HEK293 (cell line): Measurements from ENCODE around the gene CDK9.
A peak's percentile ranks its signal among the peaks of the same experiment; 100 is the strongest.

Experiments
- CTCF ChIA-PET: fragments of 350-600 bp; formaldehyde crosslinking; extraction: SDS; loops from one replicate; lab custom pipeline; 2021; ENCODE audit warnings: antibody characterized with exemption; lab: Yijun Ruan, JAX
- POLR2A ChIA-PET: fragments of 300-600 bp; formaldehyde crosslinking; extraction: SDS; loops from one replicate; lab custom pipeline; 2020; ENCODE audit warnings: antibody characterized with exemption, inconsistent platforms; lab: Yijun Ruan, JAX
- H3K27ac ChIP-seq: fragments of 200-500 bp; sonication (Bioruptor generic); 2 replicates; pipeline ENCODE4 v1.5.1; 2014; ENCODE audit warnings: low read depth, low read length, control low read depth, inconsistent platforms; ENCODE audit errors: extremely low read depth
- H3K36me3 ChIP-seq, 2 experiments: fragments of 200-500 bp in 1 of 2; sonication (Bioruptor generic) in 1 of 2; 1 replicate in 1 of 2; 2 replicates in 1 of 2; pipeline ENCODE4 v1.5.1; 2014 to 2017; ENCODE audit warnings: inconsistent platforms in 2 of 2, low read length in 2 of 2; ENCODE audit not compliant: control insufficient read depth in 2 of 2, insufficient read depth in 1 of 2
- H3K4me1 ChIP-seq: fragments of 200-500 bp; sonication (Bioruptor generic); 2 replicates; pipeline ENCODE4 v1.5.1; 2014; ENCODE audit warnings: mild to moderate bottlenecking, low read length, inconsistent platforms; ENCODE audit not compliant: control insufficient read depth, insufficient read depth
- H3K4me3 ChIP-seq: 2 replicates; pipeline ENCODE4 v1.5.1; 2011; ENCODE audit warnings: low read depth, mild to moderate bottlenecking, control low read depth, low read length, moderate library complexity
- H3K9me3 ChIP-seq: fragments of 200-500 bp; sonication (Bioruptor generic); 2 replicates; pipeline ENCODE4 v1.5.1; 2014; ENCODE audit warnings: low read depth, low read length, inconsistent platforms; ENCODE audit not compliant: control insufficient read depth, insufficient read depth
- GFI1B ChIP-seq: fragments of 450-650 bp; formaldehyde crosslinking; IDR thresholded peaks from 2 replicates; pipeline ENCODE4 v1.5.1; 2016; ENCODE audit warnings: missing biosample characterization, missing genetic modification characterization
- HOXC10 ChIP-seq: sonication (generic); formaldehyde crosslinking; IDR thresholded peaks from 2 replicates; pipeline ENCODE4 v1.8.1; 2023; ENCODE audit warnings: mild to moderate bottlenecking, missing genetic modification reagents
- HOXD13 ChIP-seq: sonication (generic); formaldehyde crosslinking; IDR thresholded peaks from 2 replicates; pipeline ENCODE4 v1.8.0; 2022; ENCODE audit warnings: missing genetic modification reagents, borderline replicate concordance
- INSM2 ChIP-seq: fragments of 450-650 bp; formaldehyde crosslinking; IDR thresholded peaks from 2 replicates; pipeline ENCODE4 v1.5.1; 2016; ENCODE audit warnings: missing biosample characterization, missing genetic modification characterization
- KLF1 ChIP-seq: fragments of 450-650 bp; formaldehyde crosslinking; IDR thresholded peaks from 2 replicates; pipeline ENCODE4 v1.5.1; 2016; ENCODE audit warnings: missing biosample characterization, missing genetic modification characterization
- KLF7 ChIP-seq: fragments of 450-650 bp; formaldehyde crosslinking; IDR thresholded peaks from 2 replicates; pipeline ENCODE4 v1.5.1; 2016; ENCODE audit warnings: missing biosample characterization, missing genetic modification characterization, borderline replicate concordance
- REPIN1 ChIP-seq: fragments of 450-650 bp; formaldehyde crosslinking; IDR thresholded peaks from 2 replicates; pipeline ENCODE4 v1.5.1; 2017; ENCODE audit warnings: missing biosample characterization, missing genetic modification characterization, low read depth
- SCRT2 ChIP-seq: fragments of 450-650 bp; formaldehyde crosslinking; IDR thresholded peaks from 2 replicates; pipeline ENCODE4 v1.5.1; 2016; ENCODE audit warnings: missing biosample characterization, missing genetic modification characterization
- ZBTB20 ChIP-seq: fragments of 450-650 bp; formaldehyde crosslinking; IDR thresholded peaks from 2 replicates; pipeline ENCODE4 v1.5.1; 2016; ENCODE audit warnings: missing biosample characterization, missing genetic modification characterization
- ZBTB44 ChIP-seq: fragments of 450-650 bp; IDR thresholded peaks from 2 replicates; pipeline ENCODE4 v1.5.1; 2018; ENCODE audit warnings: missing biosample characterization, mild to moderate bottlenecking, missing genetic modification characterization
- ZBTB6 ChIP-seq: fragments of 450-650 bp; formaldehyde crosslinking; IDR thresholded peaks from 2 replicates; pipeline ENCODE4 v1.5.1; 2017; ENCODE audit warnings: missing biosample characterization, missing genetic modification characterization
- ZFHX2 ChIP-seq: fragments of 450-650 bp; formaldehyde crosslinking; conservative IDR thresholded peaks from 2 replicates; pipeline ENCODE4 v1.5.1; 2016; ENCODE audit warnings: missing biosample characterization, missing genetic modification characterization
- ZNF133 ChIP-seq: fragments of 450-650 bp; formaldehyde crosslinking; IDR thresholded peaks from 2 replicates; pipeline ENCODE4 v1.5.1; 2016; ENCODE audit warnings: missing biosample characterization, missing genetic modification characterization
- ZNF155 ChIP-seq: fragments of 450-650 bp; formaldehyde crosslinking; IDR thresholded peaks from 2 replicates; pipeline ENCODE4 v1.5.1; 2016; ENCODE audit warnings: missing biosample characterization, missing genetic modification characterization
- ZNF248 ChIP-seq: fragments of 450-650 bp; formaldehyde crosslinking; IDR thresholded peaks from 2 replicates; pipeline ENCODE4 v1.5.1; 2017; ENCODE audit warnings: missing biosample characterization, missing genetic modification characterization
- ZNF292 ChIP-seq: fragments of 450-650 bp; formaldehyde crosslinking; IDR thresholded peaks from 2 replicates; pipeline ENCODE4 v1.5.1; 2016; ENCODE audit warnings: low read depth, missing biosample characterization, missing genetic modification characterization, borderline replicate concordance
- ZNF366 ChIP-seq: fragments of 450-650 bp; formaldehyde crosslinking; conservative IDR thresholded peaks from 2 replicates; pipeline ENCODE4 v1.5.1; 2016; ENCODE audit warnings: missing biosample characterization, missing genetic modification characterization
- ZNF514 ChIP-seq: fragments of 450-650 bp; formaldehyde crosslinking; IDR thresholded peaks from 2 replicates; pipeline ENCODE4 v1.5.1; 2016; ENCODE audit warnings: missing biosample characterization, missing genetic modification characterization
- ZNF548 ChIP-seq: fragments of 450-650 bp; formaldehyde crosslinking; IDR thresholded peaks from 2 replicates; pipeline ENCODE4 v1.5.1; 2016; ENCODE audit warnings: missing biosample characterization, missing genetic modification characterization
- ZNF621 ChIP-seq: fragments of 450-650 bp; formaldehyde crosslinking; IDR thresholded peaks from 2 replicates; pipeline ENCODE4 v1.5.1; 2017; ENCODE audit warnings: missing biosample characterization, missing genetic modification characterization
- ZNF623 ChIP-seq: fragments of 450-650 bp; formaldehyde crosslinking; IDR thresholded peaks from 2 replicates; pipeline ENCODE4 v1.5.1; 2016; ENCODE audit warnings: missing biosample characterization, missing genetic modification characterization
- ZNF639 ChIP-seq: fragments of 450-650 bp; formaldehyde crosslinking; IDR thresholded peaks from 2 replicates; pipeline ENCODE4 v1.5.1; 2016; ENCODE audit warnings: missing biosample characterization, missing genetic modification characterization
- ZSCAN30 ChIP-seq: fragments of 450-650 bp; IDR thresholded peaks from 2 replicates; pipeline ENCODE4 v1.5.1; 2018; ENCODE audit warnings: missing biosample characterization, mild to moderate bottlenecking, missing genetic modification characterization, moderate library complexity
- TF ChIP-seq, protein P1 (sequence below): fragments of 450-650 bp; formaldehyde crosslinking; IDR thresholded peaks from 2 replicates; pipeline ENCODE4 v1.5.1; 2017; ENCODE audit warnings: missing biosample characterization, missing genetic modification characterization
- TF ChIP-seq, protein P2 (sequence below): fragments of 450-650 bp; formaldehyde crosslinking; IDR thresholded peaks from 2 replicates; pipeline ENCODE4 v1.5.1; 2016; ENCODE audit warnings: missing biosample characterization, missing genetic modification characterization

Gene CDK9

GRCh38 chr9:127753148-127753547 lies 32.7 kb upstream of the CDK9 start (continued):
- TF ChIP-seq, protein P1, sequence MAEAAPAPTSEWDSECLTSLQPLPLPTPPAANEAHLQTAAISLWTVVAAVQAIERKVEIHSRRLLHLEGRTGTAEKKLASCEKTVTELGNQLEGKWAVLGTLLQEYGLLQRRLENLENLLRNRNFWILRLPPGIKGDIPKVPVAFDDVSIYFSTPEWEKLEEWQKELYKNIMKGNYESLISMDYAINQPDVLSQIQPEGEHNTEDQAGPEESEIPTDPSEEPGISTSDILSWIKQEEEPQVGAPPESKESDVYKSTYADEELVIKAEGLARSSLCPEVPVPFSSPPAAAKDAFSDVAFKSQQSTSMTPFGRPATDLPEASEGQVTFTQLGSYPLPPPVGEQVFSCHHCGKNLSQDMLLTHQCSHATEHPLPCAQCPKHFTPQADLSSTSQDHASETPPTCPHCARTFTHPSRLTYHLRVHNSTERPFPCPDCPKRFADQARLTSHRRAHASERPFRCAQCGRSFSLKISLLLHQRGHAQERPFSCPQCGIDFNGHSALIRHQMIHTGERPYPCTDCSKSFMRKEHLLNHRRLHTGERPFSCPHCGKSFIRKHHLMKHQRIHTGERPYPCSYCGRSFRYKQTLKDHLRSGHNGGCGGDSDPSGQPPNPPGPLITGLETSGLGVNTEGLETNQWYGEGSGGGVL, result no peak
- TF ChIP-seq ZFHX2 (tag by site-specific recombination) (peak; percentile 71), ZNF514 (tag by site-specific recombination) (no peak), ZNF292 (no peak), ZBTB44 (tag by site-specific recombination) (no peak), SCRT2 (tag by site-specific recombination) (no peak)

- H3K4me3 ChIP-seq, result no peak overlapping the region
- POLR2A ChIA-PET, result interaction anchor here (1.1 kb wide), 1 partner anchor 18 kb away, joined by 5 read pairs; no protein-coding TSS in a partner anchor
- 0 out of 2 replicates have a peak, but pooled peaks cover 2% of the 10 kb centered on the region for H3K4me1 ChIP-seq
- no peaks in the 10 kb centered on the region for H3K36me3 ChIP-seq
- TF ChIP-seq ZNF292 (no peak), ZSCAN30 (no peak), ZNF155 (tag by site-specific recombination) (no peak), HOXD13 (CRISPR knock-in tag) (no peak), ZNF639 (tag by site-specific recombination) (no peak), ZNF366 (no peak), INSM2 (tag by site-specific recombination) (no peak), REPIN1 (no peak), ZNF248 (tag by site-specific recombination) (no peak), KLF7 (tag by site-specific recombination) (no peak), ZNF133 (no peak), ZNF621 (tag by site-specific recombination) (no peak), ZNF623 (tag by site-specific recombination) (no peak), KLF1 (no peak), ZBTB20 (tag by site-specific recombination) (no peak), ZNF548 (no peak), ZBTB6 (tag by site-specific recombination) (no peak), GFI1B (no peak), HOXC10 (CRISPR knock-in tag) (no peak)
- TF ChIP-seq, protein P2, sequence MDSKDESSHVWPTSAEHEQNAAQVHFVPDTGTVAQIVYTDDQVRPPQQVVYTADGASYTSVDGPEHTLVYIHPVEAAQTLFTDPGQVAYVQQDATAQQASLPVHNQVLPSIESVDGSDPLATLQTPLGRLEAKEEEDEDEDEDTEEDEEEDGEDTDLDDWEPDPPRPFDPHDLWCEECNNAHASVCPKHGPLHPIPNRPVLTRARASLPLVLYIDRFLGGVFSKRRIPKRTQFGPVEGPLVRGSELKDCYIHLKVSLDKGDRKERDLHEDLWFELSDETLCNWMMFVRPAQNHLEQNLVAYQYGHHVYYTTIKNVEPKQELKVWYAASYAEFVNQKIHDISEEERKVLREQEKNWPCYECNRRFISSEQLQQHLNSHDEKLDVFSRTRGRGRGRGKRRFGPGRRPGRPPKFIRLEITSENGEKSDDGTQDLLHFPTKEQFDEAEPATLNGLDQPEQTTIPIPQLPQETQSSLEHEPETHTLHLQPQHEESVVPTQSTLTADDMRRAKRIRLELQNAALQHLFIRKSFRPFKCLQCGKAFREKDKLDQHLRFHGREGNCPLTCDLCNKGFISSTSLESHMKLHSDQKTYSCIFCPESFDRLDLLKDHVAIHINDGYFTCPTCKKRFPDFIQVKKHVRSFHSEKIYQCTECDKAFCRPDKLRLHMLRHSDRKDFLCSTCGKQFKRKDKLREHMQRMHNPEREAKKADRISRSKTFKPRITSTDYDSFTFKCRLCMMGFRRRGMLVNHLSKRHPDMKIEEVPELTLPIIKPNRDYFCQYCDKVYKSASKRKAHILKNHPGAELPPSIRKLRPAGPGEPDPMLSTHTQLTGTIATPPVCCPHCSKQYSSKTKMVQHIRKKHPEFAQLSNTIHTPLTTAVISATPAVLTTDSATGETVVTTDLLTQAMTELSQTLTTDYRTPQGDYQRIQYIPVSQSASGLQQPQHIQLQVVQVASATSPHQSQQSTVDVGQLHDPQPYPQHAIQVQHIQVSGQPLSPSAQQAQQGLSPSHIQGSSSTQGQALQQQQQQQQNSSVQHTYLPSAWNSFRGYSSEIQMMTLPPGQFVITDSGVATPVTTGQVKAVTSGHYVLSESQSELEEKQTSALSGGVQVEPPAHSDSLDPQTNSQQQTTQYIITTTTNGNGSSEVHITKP, result no peak
- no peaks in the 10 kb centered on the region for H3K9me3 ChIP-seq
- H3K27ac ChIP-seq, result no peak overlapping the region
- CTCF ChIA-PET, result interaction anchor here (0.6 to 2.0 kb wide), 2 partner anchors 19 to 189 kb away, joined by 4 to 8 read pairs; partner anchors contain the start of gene TOR2A
These were observed 32.2 kb upstream of the CDK9 start for GRCh38 chr9:127753622-127754021.
